Measurements from ENCODE around the gene CRYBG2.
"Not testable (repeated sequence)": the region's sequence is repeated elsewhere in the genome, so short reads cannot be mapped to it uniquely, and the experiment has no call there.

CRYBG2 gene

GRCh38 chr1:26300578-26301275, 53.2 kb downstream of the CRYBG2 start:
- no peaks in the 10 kb centered on the region for H3K9me3 Mint-ChIP-seq
- H3K27ac Mint-ChIP-seq: peak overlapping the region in 1 of 2 donors; percentile 58
- H3K4me3 Mint-ChIP-seq: no peak overlapping the region
- no peak for DNase-seq
- peaks cover 36% of the 10 kb centered on the region for H3K4me1 Mint-ChIP-seq
- no peaks in the 10 kb centered on the region for H3K27me3 Mint-ChIP-seq
- no peak for ATAC-seq

GRCh38 chr1:26297791-26298124, 56.2 kb downstream of the CRYBG2 start:
- peaks cover 19% of the 10 kb centered on the region for H3K4me1 Mint-ChIP-seq
- DNase-seq (no peak), ATAC-seq (no peak)
- H3K9me3 Mint-ChIP-seq: no peaks in the 10 kb centered on the region
- no peaks in the 10 kb centered on the region for H3K27me3 Mint-ChIP-seq
- H3K4me3 Mint-ChIP-seq: no peak overlapping the region
- H3K27ac Mint-ChIP-seq: no peak overlapping the region

DNA sequence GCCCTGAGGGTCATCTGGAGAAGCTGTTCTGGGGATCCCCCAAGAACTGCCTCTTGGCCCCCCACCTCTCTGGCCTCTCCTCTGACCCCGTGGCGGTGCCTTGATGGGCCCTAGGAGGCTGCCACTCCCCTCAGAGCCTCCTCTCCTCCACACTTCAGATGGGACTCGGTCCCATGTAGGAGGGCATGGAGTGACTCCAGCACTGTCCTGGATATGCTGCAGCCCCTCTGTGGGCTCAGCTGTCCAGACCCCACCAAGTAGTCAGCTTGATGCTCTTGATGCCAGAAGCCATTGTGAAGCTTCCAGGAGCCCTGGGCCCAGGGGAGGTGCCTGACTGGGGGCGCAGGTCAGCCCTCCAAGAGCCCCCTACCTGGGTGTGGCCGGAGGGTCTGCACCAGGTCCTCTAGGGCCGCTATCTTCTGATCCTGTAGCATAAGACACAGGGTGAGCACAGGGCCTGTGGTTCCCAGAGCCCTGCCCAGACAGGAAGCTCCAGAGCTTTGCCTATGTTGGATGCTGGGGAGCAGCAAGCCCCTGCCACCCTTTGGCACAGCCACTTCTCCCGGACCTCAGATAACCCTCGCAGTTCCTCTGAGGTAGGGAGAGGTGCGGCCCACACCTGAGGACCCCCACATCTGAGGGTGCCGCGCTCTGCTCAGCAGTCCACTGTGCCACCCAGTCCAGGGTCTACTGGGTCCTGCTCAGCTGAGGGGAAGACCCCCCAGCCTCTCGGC, 56.7 kb downstream of the CRYBG2 start:
- Mint-ChIP-seq H3K4me3 (no peak overlapping the region), H3K27me3 (no peaks in the 10 kb centered on the region), H3K4me1 (peaks cover 22% of the 10 kb centered on the region), H3K9me3 (no peaks in the 10 kb centered on the region), H3K27ac (no peak overlapping the region)
- ATAC-seq: no peak
- no peak for DNase-seq

- no peaks in the 10 kb centered on the region for H3K27me3 Mint-ChIP-seq
- H3K4me1 Mint-ChIP-seq: peaks cover 29% of the 10 kb centered on the region
- H3K27ac Mint-ChIP-seq: peak overlapping the region in 1 of 2 donors; percentile 49
- ATAC-seq (no peak), DNase-seq (no peak)
- no peak overlapping the region for H3K4me3 Mint-ChIP-seq
- H3K9me3 Mint-ChIP-seq: no peaks in the 10 kb centered on the region
Observed at GRCh38 chr1:26296340-26297056, 57.4 kb downstream of the CRYBG2 start.

GRCh38 chr1:26295194-26296138, 58.5 kb downstream of the CRYBG2 start:
- Mint-ChIP-seq H3K4me3 (no peak overlapping the region), H3K4me1 (peaks cover 32% of the 10 kb centered on the region), H3K27me3 (no peaks in the 10 kb centered on the region), H3K9me3 (no peaks in the 10 kb centered on the region), H3K27ac (peak overlapping the region in 1 of 2 donors; percentile 9)
- no peak for ATAC-seq
- DNase-seq: no peak

DNA sequence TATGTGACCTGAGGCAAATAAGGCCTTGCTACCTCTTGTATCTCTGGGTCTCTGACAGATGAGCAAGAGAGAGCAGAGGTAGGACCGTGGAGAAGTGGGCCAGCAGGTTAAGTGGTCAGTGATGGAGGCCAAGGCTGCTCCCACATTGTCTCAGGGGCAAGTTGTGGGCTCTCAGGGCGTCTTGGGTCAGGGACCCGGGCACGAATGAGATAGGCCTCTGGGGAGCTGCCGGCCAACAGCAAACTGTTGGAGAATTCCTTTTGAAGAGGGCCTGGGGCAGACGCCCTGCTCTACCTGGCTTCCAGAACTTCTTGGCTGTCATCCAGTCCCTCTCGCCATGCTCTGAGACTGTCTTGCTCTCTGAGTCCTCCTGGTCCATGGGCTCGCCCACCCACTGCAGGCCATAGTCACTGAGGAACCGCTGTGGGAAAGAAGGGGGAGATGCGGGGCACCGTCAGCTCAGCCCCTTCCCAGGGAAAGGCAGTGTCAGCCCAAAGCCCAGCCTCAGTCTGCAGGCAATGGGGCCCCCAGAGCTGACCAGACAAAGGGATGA, 59.9 kb downstream of the CRYBG2 start:
- H3K4me1 Mint-ChIP-seq: peaks cover 41% of the 10 kb centered on the region
- H3K4me3 Mint-ChIP-seq: no peak overlapping the region
- no peak for DNase-seq
- no peaks in the 10 kb centered on the region for H3K27me3 Mint-ChIP-seq
- no peak overlapping the region for H3K27ac Mint-ChIP-seq
- ATAC-seq: no peak
- no peaks in the 10 kb centered on the region for H3K9me3 Mint-ChIP-seq

DNA sequence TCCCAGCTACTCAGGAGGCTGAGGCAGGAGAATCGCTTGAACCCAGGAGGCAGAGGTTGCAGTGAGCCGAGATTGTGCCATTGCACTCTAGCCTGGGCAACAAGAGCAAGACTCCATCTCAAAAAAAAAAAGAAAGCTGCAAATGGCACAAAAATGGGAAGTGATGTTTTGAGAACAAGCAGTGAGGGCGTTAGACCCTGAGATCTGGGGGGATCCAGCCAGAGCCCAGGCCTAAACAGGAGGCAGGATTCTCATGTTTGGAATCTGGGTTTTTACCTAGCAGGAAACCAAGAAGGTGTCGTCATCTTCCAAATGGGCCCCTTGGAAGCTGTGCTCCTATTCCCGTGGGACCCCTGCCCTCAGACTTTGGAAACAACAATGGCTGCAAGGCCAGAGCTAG, 61.2 kb downstream of the CRYBG2 start:
- not testable (repeated sequence) for DNase-seq, H3K27ac Mint-ChIP-seq, H3K9me3 Mint-ChIP-seq, H3K4me3 Mint-ChIP-seq, ATAC-seq, H3K27me3 Mint-ChIP-seq
- peaks cover 54% of the 10 kb centered on the region for H3K4me1 Mint-ChIP-seq

GRCh38 chr1:26291939-26292338, 62.0 kb downstream of the CRYBG2 start:
- Mint-ChIP-seq H3K4me3 (no peak overlapping the region), H3K9me3 (no peaks in the 10 kb centered on the region), H3K27ac (peak overlapping the region; percentile 20 to 94), H3K4me1 (peaks cover 62% of the 10 kb centered on the region), H3K27me3 (no peaks in the 10 kb centered on the region)
- ATAC-seq: no peak
- DNase-seq: no peak

GRCh38 chr1:26291433-26291832, 62.5 kb downstream of the CRYBG2 start:
- DNase-seq (no peak), ATAC-seq (no peak)
- H3K27ac Mint-ChIP-seq: peak overlapping the region in 1 of 2 donors; percentile 94
- H3K27me3 Mint-ChIP-seq: no peaks in the 10 kb centered on the region
- H3K9me3 Mint-ChIP-seq: no peaks in the 10 kb centered on the region
- no peak overlapping the region for H3K4me3 Mint-ChIP-seq
- peaks cover 66% of the 10 kb centered on the region for H3K4me1 Mint-ChIP-seq

GRCh38 chr1:26290882-26291261, 63.1 kb downstream of the CRYBG2 start:
- Mint-ChIP-seq H3K4me1 (peaks cover 66% of the 10 kb centered on the region), H3K4me3 (peak overlapping the region; percentile 71 to 80), H3K27ac (peak overlapping the region; percentile 94 to 99), H3K27me3 (no peaks in the 10 kb centered on the region), H3K9me3 (no peaks in the 10 kb centered on the region)
- ATAC-seq (no peak), DNase-seq (no peak)

DNA sequence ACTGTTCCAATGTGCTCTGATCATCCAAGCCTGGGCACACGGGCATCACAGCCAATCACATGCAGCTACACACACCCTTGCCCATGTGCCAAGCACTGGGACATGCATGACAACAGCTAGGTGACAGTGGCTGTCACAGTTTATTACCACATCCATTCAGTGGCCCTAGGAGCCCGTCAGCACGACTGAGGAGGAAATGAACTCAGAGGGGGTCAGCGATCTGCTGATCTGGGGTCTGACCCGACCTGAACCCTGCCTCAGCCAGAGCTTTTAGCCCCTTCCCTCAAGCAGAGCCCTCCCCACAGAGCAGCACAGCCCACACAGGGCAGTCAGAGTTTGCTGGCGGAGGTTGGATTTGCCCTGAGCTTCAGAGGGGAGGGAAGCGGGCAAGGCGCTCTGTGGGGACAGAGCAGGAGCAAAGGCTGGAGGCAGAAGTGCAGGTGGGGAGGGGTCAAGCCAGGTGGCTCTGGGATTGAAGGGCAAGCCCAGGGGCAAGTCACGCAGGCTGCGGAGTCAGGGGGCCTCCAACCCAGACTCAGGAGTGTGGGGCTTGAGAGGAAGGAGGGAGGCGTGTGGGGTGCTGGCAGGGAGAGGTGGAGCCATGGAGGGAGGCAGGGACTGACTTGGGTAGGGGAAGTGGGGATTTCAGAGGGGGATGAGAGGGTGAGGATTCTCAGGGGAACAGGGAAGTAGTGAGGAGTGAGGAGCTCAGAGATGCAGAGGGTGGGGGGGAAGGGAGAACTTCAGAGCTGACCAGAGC, 63.6 kb downstream of the CRYBG2 start:
- DNase-seq (no peak), ATAC-seq (peak; percentile 1)
- H3K9me3 Mint-ChIP-seq: no peaks in the 10 kb centered on the region
- H3K4me1 Mint-ChIP-seq: peaks cover 72% of the 10 kb centered on the region
- H3K27me3 Mint-ChIP-seq: no peaks in the 10 kb centered on the region
- H3K4me3 Mint-ChIP-seq: peak overlapping the region; percentile 71 to 80
- peak overlapping the region; percentile 94 to 99 for H3K27ac Mint-ChIP-seq

GRCh38 chr1:26289158-26290059, 64.5 kb downstream of the CRYBG2 start:
- H3K4me1 Mint-ChIP-seq: peaks cover 81% of the 10 kb centered on the region
- peak overlapping the region; percentile 94 to 99 for H3K27ac Mint-ChIP-seq
- peak in 1 of 2 donors; percentile 68 for DNase-seq
- H3K4me3 Mint-ChIP-seq: peak overlapping the region; percentile 71 to 80
- peak; percentile 31 for ATAC-seq
- no peaks in the 10 kb centered on the region for H3K27me3 Mint-ChIP-seq
- H3K9me3 Mint-ChIP-seq: no peaks in the 10 kb centered on the region

GRCh38 chr1:26288311-26288941, 65.5 kb downstream of the CRYBG2 start:
- DNase-seq (peak; percentile 50 to 70), ATAC-seq (peak; percentile 31)
- Mint-ChIP-seq H3K4me1 (peaks cover 91% of the 10 kb centered on the region), H3K27ac (peak overlapping the region; percentile 94 to 99), H3K27me3 (no peaks in the 10 kb centered on the region), H3K9me3 (no peaks in the 10 kb centered on the region), H3K4me3 (peak overlapping the region; percentile 78 to 80)

Data from stimulated activated naive CD8-positive, alpha-beta T cell treated with anti-CD3 and anti-CD28 coated beads, Interleukin-15, amount 100 ng/mL, for 72 hours (primary cell).